LNCAP (cell line): ENCODE data around the gene SMOC1.

Experiments
- TF ChIP-seq, protein P1 (sequence below): fragments of 450-650 bp; IDR thresholded peaks from 2 replicates; pipeline ENCODE4 v1.5.1; 2017; ENCODE audit warnings: mild to moderate bottlenecking

Gene SMOC1

DNA sequence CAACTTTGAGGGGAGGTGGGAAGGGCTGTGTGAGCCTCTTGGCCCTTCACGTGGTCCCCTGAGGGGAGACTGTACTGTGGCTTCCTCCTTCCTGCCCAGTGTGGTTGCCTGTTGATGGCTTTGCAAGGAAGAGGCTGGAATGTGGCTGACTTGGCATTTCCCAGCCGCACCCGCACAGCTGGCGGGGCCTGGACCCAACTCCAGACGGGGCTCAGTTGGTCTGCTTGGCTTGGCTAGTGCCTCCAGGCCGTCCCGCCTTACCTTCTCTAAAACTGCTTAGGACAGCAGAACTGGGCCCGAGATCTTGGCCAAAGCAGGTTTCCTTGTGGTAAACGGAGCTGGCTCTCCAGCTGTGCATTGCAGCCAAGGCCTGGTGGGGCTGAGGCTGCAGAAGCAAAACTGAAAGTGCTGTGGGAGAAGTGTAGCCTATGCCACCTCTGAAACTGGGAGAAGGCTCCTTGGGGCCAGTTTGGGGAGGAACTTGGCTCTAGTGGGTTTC is 139.5 kb downstream of the SMOC1 start:
- TF ChIP-seq, protein P1, sequence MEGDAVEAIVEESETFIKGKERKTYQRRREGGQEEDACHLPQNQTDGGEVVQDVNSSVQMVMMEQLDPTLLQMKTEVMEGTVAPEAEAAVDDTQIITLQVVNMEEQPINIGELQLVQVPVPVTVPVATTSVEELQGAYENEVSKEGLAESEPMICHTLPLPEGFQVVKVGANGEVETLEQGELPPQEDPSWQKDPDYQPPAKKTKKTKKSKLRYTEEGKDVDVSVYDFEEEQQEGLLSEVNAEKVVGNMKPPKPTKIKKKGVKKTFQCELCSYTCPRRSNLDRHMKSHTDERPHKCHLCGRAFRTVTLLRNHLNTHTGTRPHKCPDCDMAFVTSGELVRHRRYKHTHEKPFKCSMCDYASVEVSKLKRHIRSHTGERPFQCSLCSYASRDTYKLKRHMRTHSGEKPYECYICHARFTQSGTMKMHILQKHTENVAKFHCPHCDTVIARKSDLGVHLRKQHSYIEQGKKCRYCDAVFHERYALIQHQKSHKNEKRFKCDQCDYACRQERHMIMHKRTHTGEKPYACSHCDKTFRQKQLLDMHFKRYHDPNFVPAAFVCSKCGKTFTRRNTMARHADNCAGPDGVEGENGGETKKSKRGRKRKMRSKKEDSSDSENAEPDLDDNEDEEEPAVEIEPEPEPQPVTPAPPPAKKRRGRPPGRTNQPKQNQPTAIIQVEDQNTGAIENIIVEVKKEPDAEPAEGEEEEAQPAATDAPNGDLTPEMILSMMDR = no peak

DNA sequence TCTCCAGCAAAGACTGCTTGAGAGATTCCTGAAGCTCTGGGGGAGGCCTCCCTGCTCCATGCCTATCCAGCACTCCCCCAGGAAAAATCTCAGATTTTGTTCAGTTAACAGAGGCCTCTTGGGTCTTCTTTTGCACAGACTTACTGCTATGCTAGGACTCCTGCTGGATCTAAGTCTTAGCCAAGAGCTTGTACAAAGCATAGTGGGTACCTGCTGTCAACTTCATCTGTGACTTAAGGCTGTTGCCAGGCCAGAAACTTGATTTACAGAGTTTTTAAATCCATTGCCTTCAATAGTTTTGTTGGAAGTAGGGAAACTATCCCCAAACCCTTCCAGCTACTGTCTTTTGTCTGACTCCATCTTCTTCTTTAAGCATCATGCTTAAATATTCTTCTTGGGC is 140.5 kb downstream of the SMOC1 start:
- TF ChIP-seq, protein P1 = no peak

- TF ChIP-seq, protein P1 = no peak
Observed at GRCh38 chr14:70020352-70021170, 141.3 kb downstream of the SMOC1 start.

DNA sequence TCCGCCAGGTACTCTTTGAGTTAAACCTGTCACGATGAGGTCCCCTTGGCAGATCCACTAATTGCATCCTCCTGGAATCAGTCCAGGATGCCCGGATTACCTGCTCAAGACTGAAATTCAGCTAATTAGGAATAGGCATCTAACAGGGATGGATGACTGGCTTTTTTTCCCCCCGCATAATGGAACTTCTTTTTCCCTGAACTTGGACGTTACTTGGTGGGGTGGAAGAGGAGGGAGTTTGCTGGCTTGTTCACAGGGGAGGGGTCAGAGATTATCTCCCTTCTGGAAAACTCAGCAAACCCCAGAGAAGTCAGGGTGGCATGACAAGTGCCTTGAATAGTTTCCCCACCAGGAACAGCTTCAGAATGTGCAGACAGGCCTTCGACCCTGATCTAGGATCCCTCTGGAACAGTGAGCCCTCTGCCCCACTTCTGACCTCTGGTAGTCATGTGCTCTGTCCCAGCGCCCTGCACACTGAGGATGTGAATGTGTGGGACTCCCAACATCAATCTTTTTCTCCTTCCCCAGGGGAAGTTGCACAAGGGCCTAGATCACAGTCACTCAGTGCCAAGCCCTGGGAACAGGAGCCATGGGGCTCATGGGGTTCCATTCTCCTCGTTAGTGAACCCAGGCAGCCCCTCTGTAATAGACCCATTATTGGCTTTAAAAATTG is 142.5 kb downstream of the SMOC1 start:
- TF ChIP-seq, protein P1 = no peak

DNA sequence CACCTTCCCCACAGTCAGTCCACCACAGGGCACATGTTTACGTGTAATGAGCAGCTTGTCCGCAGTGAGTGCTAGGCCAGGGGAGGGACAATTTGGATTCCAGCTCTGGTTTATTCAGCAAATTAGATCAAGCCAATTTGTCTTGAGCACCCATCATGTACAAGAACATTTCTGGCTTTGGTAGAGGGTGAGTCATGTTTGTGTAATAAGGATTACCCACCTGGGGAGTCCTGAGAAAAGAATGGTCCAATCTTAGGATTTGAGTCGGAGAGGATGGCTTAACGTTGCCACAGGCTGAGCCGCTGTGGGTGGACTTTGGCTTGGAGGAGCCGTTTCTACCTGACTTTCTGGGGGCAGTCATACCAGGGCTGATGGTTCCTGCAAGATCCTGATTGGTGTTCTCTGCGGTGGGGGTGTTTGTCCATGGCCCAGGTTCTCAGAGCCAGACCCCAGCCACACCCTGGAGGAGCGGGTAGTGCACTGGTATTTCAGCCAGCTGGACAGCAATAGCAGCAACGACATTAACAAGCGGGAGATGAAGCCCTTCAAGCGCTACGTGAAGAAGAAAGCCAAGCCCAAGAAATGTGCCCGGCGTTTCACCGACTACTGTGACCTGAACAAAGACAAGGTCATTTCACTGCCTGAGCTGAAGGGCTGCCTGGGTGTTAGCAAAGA is 143.7 kb downstream of the SMOC1 start:
- TF ChIP-seq, protein P1 = no peak

DNA sequence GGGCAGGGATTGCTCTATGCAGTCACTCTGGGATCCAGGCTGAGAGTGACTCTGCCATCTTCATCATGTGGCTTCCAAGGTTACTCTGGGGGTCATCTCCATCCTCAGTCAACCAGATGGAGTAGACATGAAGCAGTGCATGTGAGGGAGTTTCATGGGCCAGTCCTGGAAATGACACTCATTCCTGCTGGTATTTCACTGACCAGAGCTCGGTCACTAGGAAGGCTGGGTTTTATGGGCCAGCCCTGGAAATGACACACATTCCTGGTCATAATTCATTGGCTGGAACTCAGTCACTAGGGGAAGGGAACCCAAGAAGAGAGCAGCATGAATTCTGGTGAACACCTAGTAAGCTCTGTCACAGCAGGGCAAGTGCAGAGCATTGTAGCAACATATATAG is 144.7 kb downstream of the SMOC1 start:
- TF ChIP-seq, protein P1 = no peak

- TF ChIP-seq, protein P1 = peak; percentile 87
Observed at GRCh38 chr14:70027785-70028428, 148.7 kb downstream of the SMOC1 start.
